Glutamatergic neuron (in vitro differentiated cells): ENCODE results near the gene MGMT. TPM values are rescaled to one million over a fixed set of nuclear protein-coding genes. Genes with fewer than 3 reads are reported as not detected.

Experiments
- DNase-seq: peaks from one replicate; pipeline ENCODE4 v3.0.0; 2022
- H3K27ac Mint-ChIP-seq: one replicate; pipeline ENCODE4 v1.8.0; 2020; ENCODE audit warnings: mild to moderate bottlenecking, mixed read lengths, inconsistent platforms; ENCODE audit not compliant: unreplicated experiment
- H3K27me3 Mint-ChIP-seq: one replicate; pipeline ENCODE4 v1.8.0; 2020; ENCODE audit warnings: mild to moderate bottlenecking, moderate library complexity, mixed read lengths, inconsistent platforms; ENCODE audit not compliant: unreplicated experiment
- H3K36me3 Mint-ChIP-seq: one replicate; pipeline ENCODE4 v1.8.0; 2020; ENCODE audit warnings: mild to moderate bottlenecking, mixed read lengths, inconsistent platforms; ENCODE audit not compliant: unreplicated experiment
- H3K4me1 Mint-ChIP-seq: one replicate; pipeline ENCODE4 v1.8.0; 2020; ENCODE audit warnings: mild to moderate bottlenecking, low read depth, mixed read lengths, inconsistent platforms; ENCODE audit not compliant: unreplicated experiment
- H3K4me3 Mint-ChIP-seq: one replicate; pipeline ENCODE4 v1.8.0; 2020; ENCODE audit warnings: mild to moderate bottlenecking, mixed read lengths, inconsistent platforms; ENCODE audit not compliant: unreplicated experiment
- H3K9me3 Mint-ChIP-seq: one replicate; pipeline ENCODE4 v1.8.0; 2020; ENCODE audit warnings: mild to moderate bottlenecking, moderate library complexity, mixed read lengths, inconsistent platforms; ENCODE audit not compliant: unreplicated experiment
- total RNA-seq: library from RNA; stranded (reverse); fragmentation: NEBNext Ultra II Directional; extraction: Animal tissue kit (Norgen Biotek cat#: 25700); gene quantifications from one replicate; pipeline ENCODE4 v1.2.1, GENCODE V29; 2021; ENCODE audit not compliant: unreplicated experiment
- TF ChIP-seq, protein P1 (sequence below): fragments of 200-600 bp; sonication (generic); IDR thresholded peaks from one replicate; pipeline ENCODE4 v1.5.0; 2021; ENCODE audit not compliant: partially characterized antibody, unreplicated experiment

MGMT gene
- total RNA-seq, 1 donor from 2014 or later: 15.9 TPM

DNA sequence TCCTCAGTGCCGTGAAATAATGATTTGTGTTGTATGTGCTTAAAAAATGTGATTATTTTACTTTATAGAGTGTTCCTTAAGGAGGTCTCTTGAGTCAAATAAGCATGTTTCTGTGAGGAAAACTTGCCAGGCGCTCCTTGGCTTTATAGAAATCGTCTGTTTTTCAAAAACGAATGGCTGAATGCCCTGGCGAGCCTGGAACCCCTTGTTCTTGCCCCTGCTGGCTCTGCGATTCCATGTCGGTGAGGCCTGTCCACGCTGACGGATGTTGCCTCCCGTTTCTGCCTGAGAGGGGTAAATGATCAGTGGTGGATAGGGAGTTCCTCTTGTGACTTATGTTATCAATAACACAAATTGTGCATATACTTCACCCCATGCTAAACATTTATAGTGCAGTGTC lies 75.5 kb downstream of the MGMT start:
- Mint-ChIP-seq H3K27me3 (no peaks in the 10 kb centered on the region), H3K4me3 (no peak overlapping the region), H3K9me3 (no peaks in the 10 kb centered on the region), H3K36me3 (peaks cover 8% of the 10 kb centered on the region), H3K4me1 (peaks cover 4% of the 10 kb centered on the region), H3K27ac (no peak overlapping the region)
- DNase-seq: no peak
- TF ChIP-seq, protein P1, sequence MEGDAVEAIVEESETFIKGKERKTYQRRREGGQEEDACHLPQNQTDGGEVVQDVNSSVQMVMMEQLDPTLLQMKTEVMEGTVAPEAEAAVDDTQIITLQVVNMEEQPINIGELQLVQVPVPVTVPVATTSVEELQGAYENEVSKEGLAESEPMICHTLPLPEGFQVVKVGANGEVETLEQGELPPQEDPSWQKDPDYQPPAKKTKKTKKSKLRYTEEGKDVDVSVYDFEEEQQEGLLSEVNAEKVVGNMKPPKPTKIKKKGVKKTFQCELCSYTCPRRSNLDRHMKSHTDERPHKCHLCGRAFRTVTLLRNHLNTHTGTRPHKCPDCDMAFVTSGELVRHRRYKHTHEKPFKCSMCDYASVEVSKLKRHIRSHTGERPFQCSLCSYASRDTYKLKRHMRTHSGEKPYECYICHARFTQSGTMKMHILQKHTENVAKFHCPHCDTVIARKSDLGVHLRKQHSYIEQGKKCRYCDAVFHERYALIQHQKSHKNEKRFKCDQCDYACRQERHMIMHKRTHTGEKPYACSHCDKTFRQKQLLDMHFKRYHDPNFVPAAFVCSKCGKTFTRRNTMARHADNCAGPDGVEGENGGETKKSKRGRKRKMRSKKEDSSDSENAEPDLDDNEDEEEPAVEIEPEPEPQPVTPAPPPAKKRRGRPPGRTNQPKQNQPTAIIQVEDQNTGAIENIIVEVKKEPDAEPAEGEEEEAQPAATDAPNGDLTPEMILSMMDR: no peak

DNA sequence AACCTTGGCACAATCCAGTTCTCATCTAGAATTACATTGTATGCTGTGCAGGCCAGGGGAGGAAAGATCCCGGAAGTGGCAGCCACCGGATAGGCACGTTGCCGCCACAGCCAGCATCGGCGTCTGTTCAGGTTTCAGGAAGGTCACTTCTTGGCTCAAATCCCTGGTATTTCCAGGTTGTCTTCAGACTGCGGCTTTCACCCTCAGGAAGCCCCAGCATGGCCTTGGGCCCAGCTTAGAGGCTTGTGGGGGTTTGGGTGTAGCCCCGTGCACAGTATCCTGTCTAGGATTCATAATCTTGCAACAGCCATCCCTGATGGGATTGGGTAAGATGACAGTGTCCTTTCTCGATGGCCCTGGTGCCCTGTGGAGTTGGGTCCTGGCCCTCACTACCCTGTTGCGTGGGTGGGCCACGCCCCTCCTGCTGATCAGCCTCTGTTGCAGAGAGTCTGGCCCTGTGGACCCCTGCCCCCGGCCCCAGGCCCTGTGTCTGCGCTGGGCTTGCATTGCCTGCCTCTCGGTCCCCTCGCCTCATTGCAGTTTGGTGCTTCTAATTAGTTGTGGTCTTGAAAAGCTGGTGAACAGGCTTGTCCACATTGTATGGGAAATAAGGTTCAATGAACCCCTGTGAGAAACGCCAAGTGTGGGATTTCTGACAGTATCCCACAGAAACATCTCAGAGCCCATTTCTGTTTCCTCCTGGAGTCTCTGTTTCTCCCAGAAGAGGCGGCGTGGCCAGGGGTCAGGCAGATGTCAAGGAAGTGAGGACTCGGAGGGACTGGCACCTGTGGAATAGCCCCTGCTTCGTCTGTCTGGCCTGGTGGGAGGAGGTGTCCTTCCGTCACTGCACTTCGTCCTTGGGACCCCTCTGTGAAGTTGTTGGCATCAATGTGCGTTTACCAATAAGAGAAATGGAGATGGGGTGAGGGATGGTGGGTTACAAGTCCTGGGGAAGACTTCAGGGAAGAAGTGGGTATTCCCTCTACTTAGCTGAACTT lies 77.5 kb downstream of the MGMT start:
- DNase-seq: no peak
- Mint-ChIP-seq H3K4me1 (peaks cover 6% of the 10 kb centered on the region), H3K4me3 (no peak overlapping the region), H3K36me3 (no peaks in the 10 kb centered on the region), H3K27me3 (no peaks in the 10 kb centered on the region), H3K27ac (no peak overlapping the region), H3K9me3 (no peaks in the 10 kb centered on the region)
- TF ChIP-seq, protein P1: no peak

DNA sequence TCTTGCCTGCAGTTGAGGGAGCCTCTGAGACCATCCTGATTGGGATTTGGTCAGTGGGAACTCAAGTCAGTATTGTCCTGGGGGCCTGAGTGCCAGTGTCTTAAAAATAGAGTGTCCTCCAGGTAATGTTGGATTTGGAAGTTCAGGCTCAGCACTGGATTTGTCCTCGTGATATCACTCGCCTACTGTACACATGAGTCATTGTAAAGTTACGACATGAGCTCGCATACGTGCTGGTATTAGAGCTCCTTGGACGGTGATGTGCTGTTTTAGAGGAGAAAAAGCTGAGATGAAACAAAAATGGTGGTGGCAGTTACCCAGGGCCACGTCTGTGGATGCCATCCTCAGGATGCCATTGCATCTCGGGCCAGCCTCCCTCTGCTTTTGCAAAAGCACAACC lies 78.2 kb downstream of the MGMT start:
- TF ChIP-seq, protein P1: no peak
- Mint-ChIP-seq H3K27me3 (no peaks in the 10 kb centered on the region), H3K9me3 (no peaks in the 10 kb centered on the region), H3K4me3 (no peak overlapping the region), H3K36me3 (no peaks in the 10 kb centered on the region), H3K27ac (no peak overlapping the region), H3K4me1 (peaks cover 6% of the 10 kb centered on the region)
- no peak for DNase-seq

DNA sequence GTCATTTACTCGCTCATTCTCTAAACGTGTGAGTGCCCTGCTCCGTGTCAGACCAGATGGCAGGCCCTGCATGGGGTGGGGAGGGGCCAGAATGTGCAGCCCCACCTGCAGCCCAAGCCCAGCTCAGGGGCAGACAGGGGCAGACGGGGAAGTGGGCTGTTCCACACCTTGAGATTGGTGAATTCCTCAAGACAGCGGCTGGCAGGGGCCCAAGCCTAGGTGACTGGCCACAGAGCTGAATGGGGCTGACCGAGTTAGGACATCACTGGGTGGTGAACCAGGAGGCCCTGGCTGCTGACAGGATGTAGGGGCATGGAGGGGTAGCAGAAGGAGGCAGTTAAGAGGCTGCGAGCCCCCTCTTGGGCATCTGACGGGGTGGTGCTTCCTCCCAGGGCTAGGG lies 79.1 kb downstream of the MGMT start:
- Mint-ChIP-seq H3K27ac (no peak overlapping the region), H3K4me3 (no peak overlapping the region), H3K9me3 (peaks cover under 1% of the 10 kb centered on the region), H3K27me3 (no peaks in the 10 kb centered on the region), H3K36me3 (peaks cover 4% of the 10 kb centered on the region), H3K4me1 (peaks cover 6% of the 10 kb centered on the region)
- TF ChIP-seq, protein P1: no peak
- no peak for DNase-seq

DNA sequence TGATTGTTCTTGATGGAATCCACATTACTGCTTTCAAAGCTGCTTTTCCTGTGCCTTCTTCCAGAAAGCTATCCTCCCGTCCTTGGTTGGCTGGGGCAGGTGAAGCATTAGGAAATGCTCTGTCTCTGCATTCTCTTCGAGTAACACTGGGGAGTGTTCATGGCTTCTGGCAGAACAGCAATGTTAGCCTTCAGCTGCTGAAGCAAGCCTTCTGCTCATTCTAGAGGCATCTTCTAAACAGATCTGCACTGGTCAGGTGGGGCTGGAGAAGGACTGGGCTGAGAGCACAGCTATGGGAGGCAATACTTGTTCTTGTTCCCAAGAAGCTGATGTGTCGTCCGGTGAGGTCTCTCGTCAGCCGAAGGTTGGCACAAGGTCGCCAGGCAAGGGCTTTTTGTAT lies 80.6 kb downstream of the MGMT start:
- Mint-ChIP-seq H3K27ac (no peak overlapping the region), H3K9me3 (peaks cover 2% of the 10 kb centered on the region), H3K4me1 (peaks cover 6% of the 10 kb centered on the region), H3K36me3 (peaks cover 7% of the 10 kb centered on the region), H3K27me3 (no peaks in the 10 kb centered on the region), H3K4me3 (no peak overlapping the region)
- no peak for DNase-seq
- TF ChIP-seq, protein P1: no peak
